ENCODE results near the gene GBF1. TPM values are rescaled to one million over a fixed set of nuclear protein-coding genes. Genes with fewer than 3 reads are reported as not detected.

The GBF1 gene
- total RNA-seq, 1 donor from 2014 or later: 40.3 TPM

DNA sequence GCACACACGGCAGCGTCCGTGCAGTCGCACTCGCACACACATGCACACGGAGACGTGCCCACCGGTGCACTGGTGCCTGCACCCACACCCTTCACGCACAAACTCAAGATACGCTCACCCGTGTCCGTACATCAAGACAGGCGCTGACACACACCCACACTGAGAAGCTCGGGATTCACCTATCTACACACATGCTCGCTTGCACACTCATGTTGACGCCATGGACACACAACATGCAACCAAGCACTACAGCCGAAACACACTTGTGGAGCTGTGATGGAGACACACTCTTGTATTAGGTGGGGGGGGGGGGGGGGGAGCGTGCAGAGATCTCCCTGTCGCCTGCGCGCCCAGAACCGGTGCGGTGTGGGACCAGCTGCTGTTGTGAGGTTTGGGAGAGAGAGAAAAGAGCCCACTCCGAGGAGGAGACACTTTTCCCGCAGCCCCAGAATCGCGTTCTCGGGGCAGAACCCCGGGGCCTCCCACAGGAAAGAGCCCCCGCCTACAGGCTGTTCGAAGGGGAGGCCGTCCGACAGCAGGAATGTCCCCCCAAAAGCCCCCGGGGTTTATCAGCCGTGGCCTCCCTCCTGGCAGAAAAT is 149.6 kb downstream of the GBF1 start:
- peak overlapping the region; percentile 96 for H3K27ac ChIP-seq
- peaks cover 49% of the 10 kb centered on the region for H3K4me1 ChIP-seq
- TF ChIP-seq, protein P1, sequence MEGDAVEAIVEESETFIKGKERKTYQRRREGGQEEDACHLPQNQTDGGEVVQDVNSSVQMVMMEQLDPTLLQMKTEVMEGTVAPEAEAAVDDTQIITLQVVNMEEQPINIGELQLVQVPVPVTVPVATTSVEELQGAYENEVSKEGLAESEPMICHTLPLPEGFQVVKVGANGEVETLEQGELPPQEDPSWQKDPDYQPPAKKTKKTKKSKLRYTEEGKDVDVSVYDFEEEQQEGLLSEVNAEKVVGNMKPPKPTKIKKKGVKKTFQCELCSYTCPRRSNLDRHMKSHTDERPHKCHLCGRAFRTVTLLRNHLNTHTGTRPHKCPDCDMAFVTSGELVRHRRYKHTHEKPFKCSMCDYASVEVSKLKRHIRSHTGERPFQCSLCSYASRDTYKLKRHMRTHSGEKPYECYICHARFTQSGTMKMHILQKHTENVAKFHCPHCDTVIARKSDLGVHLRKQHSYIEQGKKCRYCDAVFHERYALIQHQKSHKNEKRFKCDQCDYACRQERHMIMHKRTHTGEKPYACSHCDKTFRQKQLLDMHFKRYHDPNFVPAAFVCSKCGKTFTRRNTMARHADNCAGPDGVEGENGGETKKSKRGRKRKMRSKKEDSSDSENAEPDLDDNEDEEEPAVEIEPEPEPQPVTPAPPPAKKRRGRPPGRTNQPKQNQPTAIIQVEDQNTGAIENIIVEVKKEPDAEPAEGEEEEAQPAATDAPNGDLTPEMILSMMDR (IDR thresholded peaks at IDR 0.05): no peak
- H3K4me3 ChIP-seq: peak overlapping the region; percentile 68
- no peaks in the 10 kb centered on the region for H3K9me3 ChIP-seq
- H3K27me3 ChIP-seq (ENCODE audit: low read depth): no peaks in the 10 kb centered on the region
- intact Hi-C loops (cut with DNase I): no loop called here
- H3K36me3 ChIP-seq: peaks cover 12% of the 10 kb centered on the region
- peak; percentile 0 to 1 for ATAC-seq
- no peak for DNase-seq

DNA sequence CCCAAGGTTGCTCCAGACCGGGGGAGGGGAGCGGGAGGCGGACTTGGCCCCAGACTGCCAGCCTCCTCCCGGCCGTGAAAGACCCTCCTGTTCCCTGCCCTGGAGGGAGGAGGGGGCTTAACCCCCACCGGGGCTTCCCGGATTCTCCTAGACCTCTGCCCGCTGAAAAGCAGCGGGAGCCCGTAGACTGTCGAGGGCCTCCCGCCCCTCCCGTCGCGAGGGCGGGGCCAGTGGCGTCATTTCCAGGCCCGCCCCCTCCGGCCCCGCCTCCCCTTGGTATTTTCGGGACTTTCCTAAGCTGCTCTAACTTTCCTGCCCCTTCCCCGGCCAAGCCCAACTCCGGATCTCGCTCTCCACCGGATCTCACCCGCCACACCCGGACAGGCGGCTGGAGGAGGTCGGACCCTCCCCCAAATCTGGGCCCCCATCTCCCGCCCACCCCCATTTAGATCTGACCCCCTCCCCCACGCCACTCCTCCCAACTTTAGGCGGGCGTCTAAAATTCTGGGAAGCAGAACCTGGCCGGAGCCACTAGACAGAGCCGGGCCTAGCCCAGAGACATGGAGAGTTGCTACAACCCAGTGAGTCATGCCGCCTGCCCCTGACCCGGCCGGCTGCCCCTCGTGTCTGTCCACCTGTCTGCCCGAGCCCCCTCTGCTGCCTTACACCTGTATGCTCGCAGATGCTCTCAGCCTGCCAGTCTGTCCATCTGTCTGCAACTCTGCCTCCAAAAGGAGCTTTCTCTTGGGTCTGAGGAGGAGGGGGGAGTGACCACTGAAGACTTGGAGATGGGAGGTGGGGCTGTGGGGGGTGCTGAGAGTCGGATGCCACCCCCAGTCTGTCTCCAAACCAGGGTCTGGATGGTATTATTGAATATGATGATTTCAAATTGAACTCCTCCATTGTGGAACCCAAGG is 150.3 kb downstream of the GBF1 start, which contains the start of gene NFKB2:
Gene NFKB2, plus strand, starts transcription at position 306 of the 917 bp plus-strand sequence. Its CDS starts 255 bp downstream, at position 561.
- peak within 1 kb of the TSS; percentile 68 for H3K4me3 ChIP-seq
- peak; percentile 89 for DNase-seq
- no peaks in the 10 kb centered on the region for H3K9me3 ChIP-seq
- H3K27me3 ChIP-seq (ENCODE audit: low read depth): no peaks in the 10 kb centered on the region
- H3K36me3 ChIP-seq: peaks cover 18% of the 10 kb centered on the region
- H3K4me1 ChIP-seq: peaks cover 54% of the 10 kb centered on the region
- H3K27ac ChIP-seq: peak within 1 kb of the TSS; percentile 96
- TF ChIP-seq, protein P1 (IDR thresholded peaks at IDR 0.05): no peak
- peak; percentile 77 to 82 for ATAC-seq
- intact Hi-C loops (cut with DNase I): no loop called here

DNA sequence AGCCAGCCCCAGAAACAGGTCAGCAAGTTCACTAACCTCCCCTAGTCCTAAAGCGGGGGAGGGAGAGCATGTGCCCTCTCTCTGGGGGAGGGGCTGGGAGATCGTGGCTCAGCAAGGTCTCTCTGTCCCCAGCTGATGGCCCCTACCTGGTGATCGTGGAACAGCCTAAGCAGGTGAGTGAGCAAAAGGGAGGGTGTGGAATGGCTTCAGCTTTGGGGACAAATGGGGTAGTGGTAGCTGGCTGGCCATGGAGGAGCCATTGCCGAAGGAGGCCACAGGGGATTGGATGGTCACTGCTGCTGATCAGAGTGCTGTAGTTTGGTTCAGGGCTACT is 151.0 kb downstream of the GBF1 start:
- no peaks in the 10 kb centered on the region for H3K27me3 ChIP-seq (ENCODE audit: low read depth)
- H3K4me3 ChIP-seq: peak overlapping the region; percentile 68
- TF ChIP-seq, protein P1 (IDR thresholded peaks at IDR 0.05): no peak
- peak overlapping the region; percentile 96 for H3K27ac ChIP-seq
- DNase-seq (no peak), ATAC-seq (no peak)
- H3K9me3 ChIP-seq: no peaks in the 10 kb centered on the region
- H3K4me1 ChIP-seq: peaks cover 54% of the 10 kb centered on the region
- intact Hi-C loops (cut with DNase I): no loop called here
- peaks cover 24% of the 10 kb centered on the region for H3K36me3 ChIP-seq

DNA sequence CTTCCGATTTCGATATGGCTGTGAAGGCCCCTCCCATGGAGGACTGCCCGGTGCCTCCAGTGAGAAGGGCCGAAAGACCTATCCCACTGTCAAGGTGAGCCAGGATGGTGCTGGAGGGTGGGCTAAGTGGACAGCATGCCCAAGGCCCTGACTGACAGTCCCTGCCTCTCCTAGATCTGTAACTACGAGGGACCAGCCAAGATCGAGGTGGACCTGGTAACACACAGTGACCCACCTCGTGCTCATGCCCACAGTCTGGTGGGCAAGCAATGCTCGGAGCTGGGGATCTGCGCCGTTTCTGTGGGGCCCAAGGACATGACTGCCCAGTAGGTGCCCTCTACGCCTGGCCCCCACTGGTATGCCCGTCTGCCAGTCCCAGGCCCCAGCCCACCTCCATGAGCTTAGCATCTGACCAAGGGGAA is 151.4 kb downstream of the GBF1 start:
- peak overlapping the region; percentile 68 for H3K4me3 ChIP-seq
- peaks cover 54% of the 10 kb centered on the region for H3K4me1 ChIP-seq
- no peak overlapping the region for H3K27ac ChIP-seq
- DNase-seq: no peak
- peaks cover 28% of the 10 kb centered on the region for H3K36me3 ChIP-seq
- no peak for ATAC-seq
- intact Hi-C loops (cut with DNase I): no loop called here
- no peaks in the 10 kb centered on the region for H3K27me3 ChIP-seq (ENCODE audit: low read depth)
- H3K9me3 ChIP-seq: no peaks in the 10 kb centered on the region
- TF ChIP-seq, protein P1 (IDR thresholded peaks at IDR 0.05): no peak

DNA sequence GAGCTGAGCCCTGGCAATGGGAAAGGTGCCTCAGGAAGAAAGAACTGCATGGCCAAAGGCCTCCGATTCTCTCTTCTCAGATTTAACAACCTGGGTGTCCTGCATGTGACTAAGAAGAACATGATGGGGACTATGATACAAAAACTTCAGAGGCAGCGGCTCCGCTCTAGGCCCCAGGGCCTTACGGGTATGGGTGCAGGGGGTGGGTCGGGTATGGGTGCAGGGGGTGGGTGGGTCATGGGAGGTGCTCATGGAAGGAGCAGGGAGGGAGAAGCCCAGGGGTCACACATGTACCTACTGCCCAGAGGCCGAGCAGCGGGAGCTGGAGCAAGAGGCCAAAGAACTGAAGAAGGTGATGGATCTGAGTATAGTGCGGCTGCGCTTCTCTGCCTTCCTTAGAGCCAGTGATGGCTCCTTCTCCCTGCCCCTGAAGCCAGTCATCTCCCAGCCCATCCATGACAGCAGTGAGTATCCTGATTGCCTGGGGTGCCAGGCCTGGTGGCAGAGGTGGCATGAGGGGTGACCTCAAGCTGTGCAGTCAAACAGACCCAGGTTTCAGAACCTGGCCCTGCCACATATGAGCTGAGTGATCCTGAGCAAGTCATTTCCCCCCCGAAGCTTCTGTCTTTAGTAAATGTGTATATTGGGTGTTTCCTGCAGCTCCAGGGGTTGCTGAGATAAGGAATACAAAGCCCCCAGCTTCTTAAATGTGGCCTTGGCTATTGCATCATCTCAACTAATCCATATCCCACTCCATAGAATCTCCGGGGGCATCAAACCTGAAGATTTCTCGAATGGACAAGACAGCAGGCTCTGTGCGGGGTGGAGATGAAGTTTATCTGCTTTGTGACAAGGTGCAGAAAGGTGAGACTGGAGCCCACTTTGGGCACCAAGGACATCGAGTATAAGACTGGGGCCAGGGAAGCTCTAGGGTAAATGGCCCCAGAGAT is 152.2 kb downstream of the GBF1 start:
- Histone ChIP-seq H3K36me3 (peaks cover 36% of the 10 kb centered on the region), H3K4me1 (peaks cover 54% of the 10 kb centered on the region), H3K9me3 (no peaks in the 10 kb centered on the region), H3K27ac (no peak overlapping the region), H3K27me3 (ENCODE audit: low read depth) (no peaks in the 10 kb centered on the region), H3K4me3 (no peak overlapping the region)
- DNase-seq (no peak), ATAC-seq (no peak)
- intact Hi-C loops (cut with DNase I): no loop called here
- TF ChIP-seq, protein P1 (IDR thresholded peaks at IDR 0.05): no peak
